T-cell (primary cell): ENCODE data around the gene OSTM1. TPM values are rescaled to one million over a fixed set of nuclear protein-coding genes. Genes with fewer than 3 reads are reported as not detected.
"Not testable (repeated sequence)": the region's sequence is repeated elsewhere in the genome, so short reads cannot be mapped to it uniquely, and the experiment has no call there.

ENCODE experiments used
- ATAC-seq, 4 experiments: fragments of 200-7000 bp in 3 of 4; fragments of 150-1000 bp in 1 of 4; cut with Tn5 transposase; replicated peaks in 1 of 4; 1 replicate in 3 of 4; 2 replicates in 1 of 4; pipeline ENCODE4 v1.10.0; 2021; ENCODE audit warnings: moderate library complexity in 3 of 4, mild to moderate bottlenecking in 2 of 4, moderate number of reproducible peaks in 1 of 4
- CTCF ChIA-PET, 2 donors: fragments of 300-600 bp; sonication (Branson Sonifier 250); formaldehyde crosslinking; loops; one replicate each; lab custom pipeline; 2022; ENCODE audit warnings: antibody characterized with exemption in 2 of 2; lab: Charles Lee
- POLR2A ChIA-PET, 2 donors: fragments of 300-600 bp; sonication (Branson Sonifier 250); formaldehyde crosslinking; loops; one replicate each; lab custom pipeline; 2022; ENCODE audit warnings: antibody characterized with exemption in 2 of 2; lab: Charles Lee
- DNase-seq, 35 experiments: peaks; one replicate each; pipeline versions ENCODE4 v3.0.0 to v3.0.0-alpha.2; 2013 to 2023
- H3K27ac ChIP-seq: one replicate; pipeline ENCODE4 v1.5.1; 2013; ENCODE audit warnings: low read length
- H3K27me3 ChIP-seq, 2 experiments: replicated peaks in 1 of 2; 1 replicate in 1 of 2; 2 replicates in 1 of 2; pipeline versions ENCODE4 v1.6.1 to v1.7.0; 2013; ENCODE audit warnings: low read length in 1 of 2, mixed read lengths in 1 of 2; ENCODE audit not compliant: control insufficient read depth in 2 of 2, insufficient read depth in 2 of 2; ENCODE audit errors: extremely low read depth in 1 of 2
- H3K36me3 ChIP-seq, 2 donors: 1 replicate in 1 of 2; 2 replicates in 1 of 2; pipeline versions ENCODE4 v1.6.1 to v1.7.0; 2013; ENCODE audit warnings: low read length in 1 of 2; ENCODE audit not compliant: control insufficient read depth in 2 of 2, insufficient read depth in 1 of 2; ENCODE audit errors: extremely low read depth in 1 of 2
- H3K4me1 ChIP-seq, 2 experiments: 1 replicate in 1 of 2; 2 replicates in 1 of 2; pipeline versions ENCODE4 v1.6.1 to v1.7.0; 2013; ENCODE audit warnings: low read length in 2 of 2, mixed read lengths in 1 of 2; ENCODE audit not compliant: insufficient read depth in 2 of 2, control insufficient read depth in 1 of 2; ENCODE audit errors: extremely low read depth in 1 of 2
- H3K4me3 ChIP-seq, 2 donors: 1 replicate in 1 of 2; 2 replicates in 1 of 2; pipeline versions ENCODE4 v1.5.1 to v1.7.0; 2013; ENCODE audit warnings: mild to moderate bottlenecking in 2 of 2, low read length in 1 of 2, moderate library complexity in 1 of 2; ENCODE audit not compliant: control insufficient read depth in 1 of 2; ENCODE audit errors: extremely low read depth in 1 of 2
- H3K9me3 ChIP-seq: 2 replicates; pipeline ENCODE4 v1.7.0; 2013
- H3K27ac Mint-ChIP-seq, 2 donors: one replicate each; pipeline ENCODE4 v1.8.0; 2020 to 2021; ENCODE audit warnings: mild to moderate bottlenecking in 2 of 2, mixed read lengths in 2 of 2
- H3K27me3 Mint-ChIP-seq, 2 donors: one replicate each; pipeline ENCODE4 v1.8.0; 2021 to 2022; ENCODE audit warnings: mixed read lengths in 2 of 2
- H3K36me3 Mint-ChIP-seq: one replicate; pipeline ENCODE4 v1.8.0; 2021; ENCODE audit warnings: mixed read lengths
- H3K4me1 Mint-ChIP-seq, 3 donors: one replicate each; pipeline ENCODE4 v1.8.0; 2020 to 2022; ENCODE audit warnings: mixed read lengths in 3 of 3, mild to moderate bottlenecking in 1 of 3
- H3K4me3 Mint-ChIP-seq, 3 donors: one replicate each; pipeline ENCODE4 v1.8.0; 2020 to 2022; ENCODE audit warnings: mild to moderate bottlenecking in 3 of 3, mixed read lengths in 3 of 3, moderate library complexity in 3 of 3
- H3K9me3 Mint-ChIP-seq, 3 donors: one replicate each; pipeline ENCODE4 v1.8.0; 2020 to 2022; ENCODE audit warnings: mixed read lengths in 3 of 3
- WGBS: methylation state at CpG from one replicate; pipeline ENCODE4 v1.1.5; 2013; ENCODE audit warnings: missing lambda C conversion rate; ENCODE audit not compliant: insufficient coverage; 5-methylcytosine and 5-hydroxymethylcytosine counted together
- total RNA-seq, 35 experiments: library from RNA in 6 of 35; stranded (reverse) in 6 of 35; fragments of 120-200 nt in 1 of 35; gene quantifications; one replicate each; pipeline versions ENCODE4 v1.2.1 to v1.2.4 and lab custom pipeline; 2013 to 2026

The OSTM1 gene
- total RNA-seq, 5 donors from 2014 or later (not counting 1 experiment from before 2014, with no cell fraction given): 27.2 to 43.7 (median 39.7) TPM

DNA sequence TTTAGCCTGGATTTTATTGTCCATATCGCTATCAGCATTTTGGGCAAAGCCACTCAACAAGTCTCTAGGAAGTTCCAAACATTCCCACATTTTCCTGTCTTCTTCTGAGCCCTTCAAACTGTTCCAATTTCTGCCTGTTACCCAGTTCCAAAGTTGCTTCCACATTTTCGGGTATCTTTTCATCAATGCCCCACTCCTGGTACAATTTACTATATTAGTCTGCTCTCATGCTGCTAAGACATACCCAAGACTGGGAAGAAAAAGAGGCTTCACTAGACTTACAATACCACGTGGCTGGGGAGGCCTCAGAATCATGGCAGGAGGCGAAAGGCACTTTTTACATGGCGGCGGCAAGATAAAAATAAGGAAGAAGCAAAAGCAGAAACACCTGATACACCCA lies 58.3 kb downstream of the OSTM1 start:
- Mint-ChIP-seq H3K36me3 (peaks cover 28% of the 10 kb centered on the region), H3K9me3 (peaks cover 0 to 18% (median 0%) of the 10 kb centered on the region in 3 donors)
- H3K4me1 ChIP-seq, POLR2A ChIA-PET, DNase-seq, H3K27ac Mint-ChIP-seq, H3K27ac ChIP-seq, H3K4me3 Mint-ChIP-seq, H3K36me3 ChIP-seq, H3K27me3 Mint-ChIP-seq, H3K9me3 ChIP-seq, H3K27me3 ChIP-seq, H3K4me3 ChIP-seq, ATAC-seq, H3K4me1 Mint-ChIP-seq, CTCF ChIA-PET: not testable (repeated sequence)
- WGBS: 92% methylated on average over 1 of the region's 6 CpGs

DNA sequence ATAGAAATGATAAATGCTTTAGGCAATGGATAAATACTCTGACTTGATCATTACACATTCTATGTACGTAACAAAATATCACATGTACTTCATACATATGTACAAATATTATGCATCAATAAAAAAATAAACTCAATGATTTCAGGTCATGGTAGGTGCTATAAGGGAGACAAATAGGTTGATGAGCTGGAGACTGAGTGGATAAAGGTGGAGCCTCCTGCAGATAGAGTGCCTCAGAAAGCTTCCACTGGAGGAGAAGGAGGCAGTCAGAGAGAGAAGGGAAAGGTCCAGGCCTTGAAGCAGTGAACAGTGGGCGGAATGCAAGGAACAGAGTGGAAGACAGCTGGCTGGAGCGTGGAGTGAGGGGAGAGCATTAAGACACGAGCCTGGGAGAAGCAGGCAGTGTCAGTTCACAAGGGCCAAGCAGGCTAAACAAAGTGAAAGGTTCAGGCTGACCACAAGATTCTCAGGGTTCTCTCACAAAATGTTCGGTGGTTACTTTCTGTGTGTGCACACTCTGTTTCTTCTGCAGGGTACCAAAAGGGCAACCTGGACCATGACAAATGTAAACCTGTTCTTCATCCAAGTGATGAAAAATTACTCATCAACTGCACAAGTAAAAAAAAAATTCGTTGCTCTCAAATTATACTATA lies 60.6 kb downstream of the OSTM1 start:
- H3K4me3 Mint-ChIP-seq: no peak overlapping the region
- H3K36me3 Mint-ChIP-seq: peaks cover 34% of the 10 kb centered on the region
- Histone ChIP-seq H3K4me1 (no peaks in the 10 kb centered on the region), H3K9me3 (no peaks in the 10 kb centered on the region), H3K27me3 (no peaks in the 10 kb centered on the region), H3K27ac (no peak overlapping the region), H3K4me3 (no peak overlapping the region), H3K36me3 (no peaks in the 10 kb centered on the region)
- ATAC-seq: no peak
- ChIA-PET POLR2A (no interaction called here), CTCF (no interaction called here)
- H3K9me3 Mint-ChIP-seq: peaks cover 4 to 28% (median 10%) of the 10 kb centered on the region in 3 donors
- H3K4me1 Mint-ChIP-seq: no peaks in the 10 kb centered on the region
- 82% methylated on average over 3 of the region's 6 CpGs for WGBS
- DNase-seq: no peak
- H3K27ac Mint-ChIP-seq: no peak overlapping the region
- peaks cover 1 to 7% of the 10 kb centered on the region in 2 donors for H3K27me3 Mint-ChIP-seq

DNA sequence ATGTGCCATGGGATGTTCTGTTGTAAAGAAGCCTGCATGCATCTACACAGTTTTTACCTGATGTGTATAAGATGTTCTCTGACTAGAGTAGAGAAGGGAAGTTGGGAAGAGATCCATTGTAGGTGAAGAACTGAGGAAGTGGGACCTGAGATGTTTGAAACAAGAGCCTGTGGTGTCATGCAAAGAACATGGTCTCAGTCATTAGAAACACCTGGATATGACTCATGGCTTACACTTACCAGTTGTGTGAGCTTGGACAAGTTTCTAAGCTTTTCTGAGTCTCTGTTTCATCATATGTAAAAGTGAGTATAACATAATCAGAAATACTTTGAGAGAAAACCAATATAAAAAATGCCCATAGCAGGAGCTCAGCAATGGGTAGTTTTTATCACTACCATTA lies 64.6 kb downstream of the OSTM1 start:
- Histone ChIP-seq H3K9me3 (no peaks in the 10 kb centered on the region), H3K27ac (no peak overlapping the region), H3K4me3 (no peak overlapping the region), H3K27me3 (no peaks in the 10 kb centered on the region), H3K4me1 (no peaks in the 10 kb centered on the region), H3K36me3 (no peaks in the 10 kb centered on the region)
- Mint-ChIP-seq H3K27me3 (no peaks in the 10 kb centered on the region), H3K9me3 (peaks cover 4 to 18% (median 11%) of the 10 kb centered on the region in 3 donors), H3K27ac (no peak overlapping the region), H3K4me3 (no peak overlapping the region), H3K4me1 (no peaks in the 10 kb centered on the region), H3K36me3 (peaks cover 23% of the 10 kb centered on the region)
- ATAC-seq (no peak), DNase-seq (no peak)
- POLR2A ChIA-PET: no interaction called here
- CTCF ChIA-PET: no interaction called here

DNA sequence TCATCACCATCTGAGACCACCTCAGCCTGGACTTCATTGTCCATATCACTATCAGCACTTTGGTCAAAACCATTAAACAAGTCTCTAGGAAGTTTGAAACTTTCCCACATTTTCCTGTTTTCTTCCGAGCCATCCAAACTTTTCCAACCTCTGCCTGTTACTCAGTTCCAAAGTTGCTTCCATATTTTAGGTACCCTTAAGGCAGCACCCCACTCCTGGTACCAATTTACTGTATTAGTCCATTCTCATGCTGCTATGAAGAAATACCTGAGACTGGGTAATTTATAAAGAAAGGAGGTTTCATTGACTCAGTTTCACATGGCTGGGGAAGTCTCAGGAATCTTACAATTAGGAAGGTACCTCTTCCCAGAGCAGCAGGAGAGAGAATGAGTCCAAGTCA lies 65.3 kb downstream of the OSTM1 start:
- H3K4me3 ChIP-seq, CTCF ChIA-PET, H3K9me3 ChIP-seq, H3K4me1 ChIP-seq, POLR2A ChIA-PET, ATAC-seq, H3K4me3 Mint-ChIP-seq, H3K27ac Mint-ChIP-seq, H3K27me3 Mint-ChIP-seq, H3K4me1 Mint-ChIP-seq, DNase-seq, H3K36me3 ChIP-seq, H3K27ac ChIP-seq, H3K27me3 ChIP-seq: not testable (repeated sequence)
- peaks cover 17% of the 10 kb centered on the region for H3K36me3 Mint-ChIP-seq
- WGBS: 83% methylated on average over 1 of the region's 1 CpG
- peaks cover 4 to 12% (median 11%) of the 10 kb centered on the region in 3 donors for H3K9me3 Mint-ChIP-seq

DNA sequence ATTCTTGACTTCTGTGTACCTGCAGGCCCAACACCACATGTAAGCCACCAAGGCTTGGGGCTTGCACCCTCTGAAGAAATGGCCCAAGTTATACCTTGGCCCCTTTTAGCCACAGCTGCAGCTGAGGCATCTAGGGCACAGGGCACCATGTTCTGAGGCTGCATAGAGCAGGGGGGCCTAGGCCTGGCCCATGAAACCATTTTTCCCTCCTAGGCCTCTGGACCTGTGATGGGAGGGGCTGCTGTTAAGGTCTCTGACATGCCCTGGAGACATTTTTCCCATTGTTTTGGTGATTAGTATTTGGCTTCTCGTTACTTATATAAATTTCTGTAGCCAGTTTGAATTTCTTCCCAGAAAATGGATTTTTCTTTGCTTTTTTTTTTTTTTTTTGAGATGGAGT lies 66.2 kb downstream of the OSTM1 start:
- H3K4me1 Mint-ChIP-seq: no peaks in the 10 kb centered on the region
- no peak overlapping the region for H3K27ac ChIP-seq
- CTCF ChIA-PET: no interaction called here

DNA sequence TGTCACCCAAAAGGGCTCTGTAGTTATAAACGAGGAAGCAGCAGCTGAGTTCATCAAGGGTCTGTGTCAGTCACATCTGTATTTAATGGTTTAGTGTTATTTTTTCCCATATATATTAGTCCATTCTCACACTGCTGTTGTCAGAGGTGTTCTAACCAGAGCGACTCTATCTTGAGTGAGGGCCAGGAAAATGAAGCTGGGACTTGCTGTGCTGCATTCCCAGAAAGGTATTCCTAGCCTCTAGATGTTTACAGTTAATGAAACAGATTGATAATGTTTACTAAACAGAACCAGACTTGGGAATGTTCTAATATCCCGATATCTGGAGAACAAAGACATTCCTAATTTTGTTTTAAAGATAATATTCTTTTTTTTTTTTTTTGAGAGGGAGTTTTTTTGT lies 68.6 kb downstream of the OSTM1 start:
- no peak overlapping the region for H3K4me3 Mint-ChIP-seq
- no peaks in the 10 kb centered on the region for H3K27me3 Mint-ChIP-seq
- no peak overlapping the region for H3K27ac Mint-ChIP-seq
- no peaks in the 10 kb centered on the region for H3K4me1 ChIP-seq
- peaks cover 11% of the 10 kb centered on the region for H3K36me3 Mint-ChIP-seq
- ATAC-seq (no peak), DNase-seq (no peak)
- H3K9me3 Mint-ChIP-seq: peaks cover 4 to 12% (median 11%) of the 10 kb centered on the region in 3 donors
- H3K4me1 Mint-ChIP-seq: no peaks in the 10 kb centered on the region
- no CpG with 5 or more reads among the region's 3 CpGs for WGBS
- H3K27me3 ChIP-seq: no peaks in the 10 kb centered on the region
- CTCF ChIA-PET: no interaction called here
- H3K36me3 ChIP-seq: no peaks in the 10 kb centered on the region
- no peak overlapping the region for H3K27ac ChIP-seq
- POLR2A ChIA-PET: no interaction called here
- H3K9me3 ChIP-seq: no peaks in the 10 kb centered on the region
- H3K4me3 ChIP-seq: no peak overlapping the region

More for the DNA sequence above, 66.2 kb downstream of the OSTM1 start:
- POLR2A ChIA-PET: no interaction called here
- Mint-ChIP-seq H3K9me3 (peaks cover 4 to 12% (median 11%) of the 10 kb centered on the region in 3 donors), H3K27me3 (no peaks in the 10 kb centered on the region), H3K36me3 (peaks cover 11% of the 10 kb centered on the region), H3K4me3 (no peak overlapping the region), H3K27ac (no peak overlapping the region)
- DNase-seq (no peak), ATAC-seq (no peak)
- H3K9me3 ChIP-seq: no peaks in the 10 kb centered on the region
- no peak overlapping the region for H3K4me3 ChIP-seq
- WGBS: 71% methylated on average over 1 of the region's 1 CpG
- H3K36me3 ChIP-seq: no peaks in the 10 kb centered on the region
- no peaks in the 10 kb centered on the region for H3K4me1 ChIP-seq
- no peaks in the 10 kb centered on the region for H3K27me3 ChIP-seq
